ENCODE data around the gene GPAM.
"Not testable (repeated sequence)": the region's sequence is repeated elsewhere in the genome, so short reads cannot be mapped to it uniquely, and the experiment has no call there.

GPAM gene

GRCh38 chr10:112208292-112208691, 24.7 kb upstream of the GPAM start:
- H3K27me3 Mint-ChIP-seq = peaks cover 45% of the 10 kb centered on the region
- peaks cover 4% of the 10 kb centered on the region for H3K4me1 Mint-ChIP-seq (ENCODE audit: low read depth)
- no peaks in the 10 kb centered on the region for H3K36me3 Mint-ChIP-seq (ENCODE audit: low read depth)
- no peak for DNase-seq
- no peaks in the 10 kb centered on the region for H3K9me3 Mint-ChIP-seq
- H3K27ac Mint-ChIP-seq = no peak overlapping the region
- H3K4me3 Mint-ChIP-seq = no peak overlapping the region

GRCh38 chr10:112203328-112204076, 19.9 kb upstream of the GPAM start:
- Mint-ChIP-seq H3K4me3 (no peak overlapping the region), H3K27ac (no peak overlapping the region), H3K4me1 (ENCODE audit: low read depth) (peaks cover 12% of the 10 kb centered on the region)

DNA sequence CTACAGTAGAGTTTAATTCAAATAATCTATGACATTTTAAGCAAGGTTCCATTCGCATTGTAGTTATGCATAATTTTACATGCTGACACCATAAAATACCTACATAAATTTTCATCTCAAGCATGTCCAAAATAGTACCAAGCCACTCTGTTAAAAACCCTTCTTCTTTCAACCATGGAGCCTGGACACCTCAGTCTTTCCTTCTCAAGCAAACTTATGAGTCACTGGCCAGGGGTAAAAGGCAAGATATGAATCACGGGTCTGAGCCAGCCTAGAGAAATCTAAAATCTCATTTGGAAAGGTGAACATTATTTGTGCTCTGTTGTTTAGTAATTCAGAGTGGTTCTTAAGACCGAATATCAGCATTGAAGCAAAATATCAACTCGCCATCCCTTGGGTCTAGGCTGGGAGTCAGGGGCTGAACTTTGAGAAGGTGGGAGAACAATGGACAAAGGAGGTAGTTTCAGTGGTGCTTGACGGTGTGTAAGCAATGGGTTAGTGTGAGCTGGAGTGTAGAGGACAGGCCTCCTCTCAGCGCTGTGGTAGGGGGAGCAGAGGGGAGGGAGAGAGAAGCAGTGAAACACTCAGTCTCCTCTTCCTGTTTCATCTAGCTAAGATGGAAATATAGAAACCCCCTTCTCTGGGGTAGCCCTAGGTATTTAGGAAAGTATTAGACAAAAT, 19.1 kb upstream of the GPAM start:
- Mint-ChIP-seq H3K4me1 (ENCODE audit: low read depth) (peaks cover 12% of the 10 kb centered on the region), H3K36me3 (ENCODE audit: low read depth) (no peaks in the 10 kb centered on the region), H3K4me3 (no peak overlapping the region), H3K9me3 (no peaks in the 10 kb centered on the region), H3K27ac (peak overlapping the region; percentile 33), H3K27me3 (peaks cover 29% of the 10 kb centered on the region)
- no peak for DNase-seq

More at GRCh38 chr10:112203328-112204076, 19.9 kb upstream of the GPAM start:
- Mint-ChIP-seq H3K27me3 (peaks cover 34% of the 10 kb centered on the region), H3K36me3 (ENCODE audit: low read depth) (no peaks in the 10 kb centered on the region), H3K9me3 (no peaks in the 10 kb centered on the region)
- DNase-seq = no peak

DNA sequence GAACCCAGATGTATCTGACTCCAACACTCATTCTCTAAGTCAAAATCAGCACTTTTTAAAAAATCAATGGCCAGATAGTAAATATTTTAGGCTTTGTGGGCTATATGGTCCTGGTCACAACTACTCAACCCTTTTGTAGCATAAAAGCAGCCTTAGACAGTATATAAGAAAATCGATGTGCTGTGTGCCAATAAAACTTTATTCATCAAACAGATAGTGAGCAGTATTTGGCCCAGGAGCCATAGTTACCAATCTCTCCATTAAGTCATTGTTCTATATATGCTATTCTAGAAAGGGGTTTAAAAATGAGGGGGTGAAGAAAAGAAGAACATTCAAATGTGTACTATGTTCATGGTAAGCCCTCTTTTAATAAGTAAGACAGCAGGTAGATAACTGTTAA, 18.5 kb upstream of the GPAM start:
- H3K4me3 Mint-ChIP-seq = no peak overlapping the region
- no peak for DNase-seq
- no peaks in the 10 kb centered on the region for H3K9me3 Mint-ChIP-seq
- no peaks in the 10 kb centered on the region for H3K36me3 Mint-ChIP-seq (ENCODE audit: low read depth)
- peaks cover 29% of the 10 kb centered on the region for H3K27me3 Mint-ChIP-seq
- H3K27ac Mint-ChIP-seq = no peak overlapping the region
- peaks cover 12% of the 10 kb centered on the region for H3K4me1 Mint-ChIP-seq (ENCODE audit: low read depth)

- no peak for DNase-seq
- Mint-ChIP-seq H3K36me3 (ENCODE audit: low read depth) (no peaks in the 10 kb centered on the region), H3K4me1 (ENCODE audit: low read depth) (peaks cover 12% of the 10 kb centered on the region), H3K27me3 (peaks cover 29% of the 10 kb centered on the region), H3K9me3 (no peaks in the 10 kb centered on the region), H3K27ac (no peak overlapping the region), H3K4me3 (no peak overlapping the region)
Measured at GRCh38 chr10:112201334-112201733, 17.8 kb upstream of the GPAM start.

- not testable (repeated sequence) for H3K9me3 Mint-ChIP-seq; H3K36me3 Mint-ChIP-seq (ENCODE audit: low read depth); DNase-seq; H3K27ac Mint-ChIP-seq; H3K4me3 Mint-ChIP-seq
- peaks cover 12% of the 10 kb centered on the region for H3K4me1 Mint-ChIP-seq (ENCODE audit: low read depth)
- H3K27me3 Mint-ChIP-seq = peaks cover 29% of the 10 kb centered on the region
Measured at GRCh38 chr10:112200259-112200658, 16.7 kb upstream of the GPAM start.

DNA sequence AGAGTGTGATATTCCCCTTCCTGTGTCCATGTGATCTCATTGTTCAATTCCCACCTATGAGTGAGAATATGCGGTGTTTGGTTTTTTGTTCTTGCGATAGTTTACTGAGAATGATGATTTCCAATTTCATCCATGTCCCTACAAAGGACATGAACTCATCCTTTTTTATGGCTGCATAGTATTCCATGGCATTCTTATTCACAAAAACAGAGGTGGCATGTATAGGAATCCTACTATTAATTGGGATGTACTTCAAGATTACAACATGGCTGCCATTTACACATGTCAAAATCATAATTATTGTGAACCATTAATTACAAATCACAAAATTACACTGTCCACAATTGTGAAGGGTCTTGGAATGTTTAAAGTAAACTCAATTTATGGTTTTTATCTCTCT, 14.1 kb upstream of the GPAM start:
- not testable (repeated sequence) for H3K4me3 Mint-ChIP-seq; H3K27ac Mint-ChIP-seq; H3K9me3 Mint-ChIP-seq; H3K4me1 Mint-ChIP-seq (ENCODE audit: low read depth); DNase-seq; H3K36me3 Mint-ChIP-seq (ENCODE audit: low read depth)
- peaks cover 12% of the 10 kb centered on the region for H3K27me3 Mint-ChIP-seq

DNA sequence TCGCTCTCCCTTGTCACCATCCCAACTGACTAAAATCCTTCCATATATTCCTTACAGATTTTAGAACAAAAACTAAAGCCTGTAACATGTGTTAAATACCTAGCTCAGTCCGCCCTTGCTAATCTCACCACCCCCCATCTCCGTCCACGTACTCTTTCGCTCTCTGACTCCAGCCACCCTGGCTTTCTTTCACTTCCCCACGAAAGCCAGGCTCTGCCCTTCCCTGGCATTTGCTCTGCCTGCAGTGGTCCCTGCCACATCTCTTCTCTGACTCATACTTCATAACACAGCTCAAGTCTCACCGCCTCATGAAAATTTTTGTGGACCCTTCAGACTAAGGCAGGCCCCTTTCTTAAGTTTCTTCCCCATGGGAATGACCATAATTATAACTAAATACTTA, 11.7 kb upstream of the GPAM start:
- Mint-ChIP-seq H3K36me3 (ENCODE audit: low read depth) (no peaks in the 10 kb centered on the region), H3K27ac (no peak overlapping the region), H3K4me3 (no peak overlapping the region), H3K27me3 (peaks cover 3% of the 10 kb centered on the region), H3K4me1 (ENCODE audit: low read depth) (no peaks in the 10 kb centered on the region), H3K9me3 (no peaks in the 10 kb centered on the region)
- no peak for DNase-seq

GRCh38 chr10:112191791-112192190, 8.2 kb upstream of the GPAM start:
- H3K4me3 Mint-ChIP-seq = no peak overlapping the region

DNA sequence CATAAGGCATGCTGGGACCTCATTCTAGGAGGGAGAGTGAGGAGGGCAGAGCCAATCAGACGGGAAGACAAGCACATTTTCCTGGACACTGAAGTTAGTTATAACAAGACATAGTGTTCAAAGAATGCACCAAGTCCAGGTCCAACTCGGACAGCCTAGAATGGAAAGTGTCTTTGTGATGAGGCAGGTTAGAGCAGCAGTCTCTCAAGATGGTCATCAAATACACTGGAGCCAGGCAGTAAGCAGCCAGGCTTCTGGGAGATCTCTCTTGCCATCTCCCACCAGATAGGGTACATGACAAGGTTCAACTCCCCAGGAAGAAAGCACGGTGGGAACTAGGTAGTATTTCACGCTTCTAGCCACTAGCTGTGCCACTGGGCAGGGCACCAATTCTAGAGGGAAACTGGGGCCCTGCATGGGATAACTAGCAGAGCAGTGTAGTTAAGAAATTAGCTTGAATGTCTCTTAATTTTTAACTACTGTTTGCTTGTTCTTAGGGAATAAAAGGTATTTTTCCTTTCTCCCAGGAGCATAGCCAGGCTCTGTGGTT, 7.6 kb upstream of the GPAM start:
- peaks cover 16% of the 10 kb centered on the region for H3K27me3 Mint-ChIP-seq
- no peaks in the 10 kb centered on the region for H3K4me1 Mint-ChIP-seq (ENCODE audit: low read depth)
- H3K36me3 Mint-ChIP-seq (ENCODE audit: low read depth) = no peaks in the 10 kb centered on the region
- no peak overlapping the region for H3K27ac Mint-ChIP-seq
- no peak for DNase-seq
- H3K9me3 Mint-ChIP-seq = no peaks in the 10 kb centered on the region
- H3K4me3 Mint-ChIP-seq = no peak overlapping the region

More at GRCh38 chr10:112191791-112192190, 8.2 kb upstream of the GPAM start:
- H3K27me3 Mint-ChIP-seq = peaks cover 13% of the 10 kb centered on the region
- H3K4me1 Mint-ChIP-seq (ENCODE audit: low read depth) = no peaks in the 10 kb centered on the region
- no peaks in the 10 kb centered on the region for H3K9me3 Mint-ChIP-seq
- no peaks in the 10 kb centered on the region for H3K36me3 Mint-ChIP-seq (ENCODE audit: low read depth)
- no peak for DNase-seq
- no peak overlapping the region for H3K27ac Mint-ChIP-seq

GRCh38 chr10:112189465-112189864, 5.9 kb upstream of the GPAM start:
- no peak for DNase-seq
- Mint-ChIP-seq H3K4me1 (ENCODE audit: low read depth) (peaks cover 3% of the 10 kb centered on the region), H3K9me3 (peaks cover 6% of the 10 kb centered on the region), H3K4me3 (no peak overlapping the region), H3K27ac (no peak overlapping the region), H3K27me3 (peaks cover 16% of the 10 kb centered on the region), H3K36me3 (ENCODE audit: low read depth) (peaks cover 3% of the 10 kb centered on the region)

GRCh38 chr10:112187527-112187926, 4.0 kb upstream of the GPAM start:
- H3K9me3 Mint-ChIP-seq = peaks cover 6% of the 10 kb centered on the region
- no peak for DNase-seq
- H3K36me3 Mint-ChIP-seq (ENCODE audit: low read depth) = peaks cover 12% of the 10 kb centered on the region
- no peak overlapping the region for H3K4me3 Mint-ChIP-seq
- peaks cover 16% of the 10 kb centered on the region for H3K27me3 Mint-ChIP-seq
- peaks cover 16% of the 10 kb centered on the region for H3K4me1 Mint-ChIP-seq (ENCODE audit: low read depth)
- no peak overlapping the region for H3K27ac Mint-ChIP-seq

DNA sequence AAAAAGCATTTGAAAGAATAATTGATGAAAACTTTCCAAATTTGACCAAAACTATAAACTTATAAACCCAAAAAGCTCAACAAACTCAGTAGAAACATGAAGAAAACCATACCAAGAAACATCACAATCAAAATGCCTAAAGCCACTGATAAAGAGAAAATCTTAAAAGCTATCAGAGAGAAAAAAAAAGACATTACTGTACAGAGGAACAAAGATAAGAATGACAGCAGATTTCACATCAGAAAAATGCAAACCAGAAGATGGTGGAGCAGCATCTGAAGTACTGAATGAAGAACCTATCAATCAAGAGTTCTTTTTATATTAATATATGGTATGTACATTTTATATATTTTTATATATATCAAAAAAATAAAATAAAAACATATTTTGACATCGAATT, 2.4 kb upstream of the GPAM start:
- no peak overlapping the region for H3K27ac Mint-ChIP-seq
- peaks cover 23% of the 10 kb centered on the region for H3K4me1 Mint-ChIP-seq (ENCODE audit: low read depth)
- peaks cover 6% of the 10 kb centered on the region for H3K9me3 Mint-ChIP-seq
- H3K4me3 Mint-ChIP-seq = no peak overlapping the region
- H3K36me3 Mint-ChIP-seq (ENCODE audit: low read depth) = peaks cover 16% of the 10 kb centered on the region
- H3K27me3 Mint-ChIP-seq = peaks cover 16% of the 10 kb centered on the region
- no peak for DNase-seq

DNA sequence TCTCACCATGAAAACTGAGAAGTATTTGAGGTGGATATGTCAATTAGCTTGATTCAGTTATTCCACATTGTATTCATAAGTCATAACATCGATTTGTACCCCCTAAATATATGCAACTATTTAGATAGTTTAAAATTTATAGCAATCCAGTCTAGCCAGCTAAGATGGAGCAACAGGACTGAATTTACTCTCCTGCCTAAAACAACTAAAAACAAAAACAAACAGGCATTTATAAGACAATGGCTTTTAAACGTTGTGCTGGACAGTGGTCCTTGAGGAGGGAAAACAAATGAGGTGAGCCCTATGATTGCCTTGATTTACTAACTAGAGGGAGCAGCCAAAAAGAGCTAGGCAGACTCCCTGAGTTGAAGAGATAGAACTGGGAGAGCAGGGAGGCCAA, 814 bp upstream of the GPAM start:
- Mint-ChIP-seq H3K27me3 (peaks cover 12% of the 10 kb centered on the region), H3K9me3 (peaks cover 6% of the 10 kb centered on the region), H3K4me1 (ENCODE audit: low read depth) (peaks cover 23% of the 10 kb centered on the region), H3K4me3 (peak overlapping the region; percentile 95), H3K27ac (peak overlapping the region; percentile 1), H3K36me3 (ENCODE audit: low read depth) (peaks cover 30% of the 10 kb centered on the region)
- no peak for DNase-seq

GRCh38 chr10:112184052-112184371, 447 bp upstream of the GPAM start:
- peaks cover 34% of the 10 kb centered on the region for H3K36me3 Mint-ChIP-seq (ENCODE audit: low read depth)
- peak overlapping the region; percentile 91 for H3K27ac Mint-ChIP-seq
- H3K9me3 Mint-ChIP-seq = peaks cover 6% of the 10 kb centered on the region
- H3K4me1 Mint-ChIP-seq (ENCODE audit: low read depth) = peaks cover 23% of the 10 kb centered on the region
- peaks cover 10% of the 10 kb centered on the region for H3K27me3 Mint-ChIP-seq
- DNase-seq = no peak
- peak overlapping the region; percentile 95 for H3K4me3 Mint-ChIP-seq

Measured in activated T-cell treated with anti-CD3 and anti-CD28 coated beads, Interleukin-2, amount 50 U/mL, for 24 hours (primary cell).